Neural cell (in vitro differentiated cells): Measurements from ENCODE around the gene LBHD1. TPM values are rescaled to one million over a fixed set of nuclear protein-coding genes. Genes with fewer than 3 reads are reported as not detected.

Experiments used
- H2AFZ ChIP-seq: fragments of 200-600, 300-800 bp; sonication (generic), shearing (Covaris generic); 2 replicates; pipeline ENCODE4 v1.6.0; 2014; ENCODE audit warnings: low read depth, mild to moderate bottlenecking, antibody characterized with exemption, low read length, moderate library complexity
- H3F3A ChIP-seq: fragments of 200-600 bp; shearing (Covaris generic); 2 replicates; pipeline ENCODE4 v1.6.1; 2016; ENCODE audit warnings: mild to moderate bottlenecking, moderate library complexity, mixed read lengths, antibody characterized with exemption, low read length; ENCODE audit not compliant: insufficient read depth, poor library complexity, severe bottlenecking
- H3K27ac ChIP-seq: fragments of 200-600, 300-800 bp; sonication (generic), shearing (Covaris generic); 2 replicates; pipeline ENCODE4 v1.5.1; 2014; ENCODE audit warnings: mild to moderate bottlenecking, low read length, moderate library complexity
- H3K27me3 ChIP-seq: fragments of 300-800, 200-600 bp; sonication (generic), shearing (Covaris generic); 2 replicates; pipeline ENCODE4 v1.6.0; 2014; ENCODE audit warnings: mild to moderate bottlenecking, low read depth, low read length, moderate library complexity; ENCODE audit not compliant: insufficient read depth
- H3K36me3 ChIP-seq: fragments of 300-800, 200-600 bp; sonication (generic), shearing (Covaris generic); 2 replicates; pipeline ENCODE4 v1.5.1; 2014; ENCODE audit warnings: mild to moderate bottlenecking, antibody characterized with exemption, low read length, moderate library complexity; ENCODE audit not compliant: insufficient read depth
- H3K4me2 ChIP-seq: fragments of 300-800, 200-600 bp; sonication (generic), shearing (Covaris generic); 2 replicates; pipeline ENCODE4 v1.6.0; 2014; ENCODE audit warnings: mild to moderate bottlenecking, low read length
- H3K4me3 ChIP-seq: fragments of 300-800, 200-600 bp; sonication (generic), shearing (Covaris generic); 2 replicates; pipeline ENCODE4 v1.5.1; 2014; ENCODE audit warnings: mild to moderate bottlenecking, low read length, moderate library complexity
- H3K79me2 ChIP-seq: fragments of 200-600 bp; shearing (Covaris generic); replicated peaks from 2 replicates; pipeline ENCODE4 v1.6.0; 2014; ENCODE audit warnings: mild to moderate bottlenecking, low read length, moderate library complexity; ENCODE audit not compliant: insufficient read depth
- H3K9ac ChIP-seq: fragments of 300-800, 200-600 bp; sonication (generic), shearing (Covaris generic); 2 replicates; pipeline ENCODE4 v1.6.1; 2016; ENCODE audit warnings: mild to moderate bottlenecking, low read length, mixed read lengths
- H3K9me2 ChIP-seq: fragments of 200-600 bp; shearing (Covaris generic); 2 replicates; pipeline ENCODE4 v1.6.1; 2016; ENCODE audit warnings: mild to moderate bottlenecking, low read length, mixed read lengths; ENCODE audit not compliant: insufficient read depth
- H3K9me3 ChIP-seq: fragments of 200-600, 300-800 bp; sonication (generic), shearing (Covaris generic); 2 replicates; pipeline ENCODE4 v1.6.1; 2016; ENCODE audit warnings: mild to moderate bottlenecking, mixed run types, low read length, moderate library complexity, mixed read lengths
- H4K20me1 ChIP-seq: fragments of 200-600 bp; shearing (Covaris generic); 2 replicates; pipeline ENCODE4 v1.6.1; 2016; ENCODE audit warnings: mild to moderate bottlenecking, mixed run types; ENCODE audit not compliant: insufficient read depth
- CTCF ChIP-seq: fragments of 450-650 bp; IDR thresholded peaks from 2 replicates; pipeline ENCODE4 v1.5.1; 2014; ENCODE audit warnings: antibody characterized with exemption, mild to moderate bottlenecking, moderate library complexity; ENCODE audit not compliant: poor library complexity, severe bottlenecking
- EP300 ChIP-seq: fragments of 450-650 bp; conservative IDR thresholded peaks from 2 replicates; pipeline ENCODE4 v1.6.1; 2014; ENCODE audit warnings: antibody characterized with exemption, mild to moderate bottlenecking, moderate library complexity; ENCODE audit not compliant: poor library complexity, severe bottlenecking
- EZH2 ChIP-seq: fragments of 200-600, 300-800 bp; shearing (Covaris generic), sonication (generic); IDR thresholded peaks from 2 replicates; pipeline ENCODE4 v1.6.1; 2014; ENCODE audit warnings: antibody characterized with exemption, low read length, borderline replicate concordance, mild to moderate bottlenecking; ENCODE audit not compliant: insufficient read depth, poor library complexity, severe bottlenecking
- MXI1 ChIP-seq: fragments of 450-650 bp; conservative IDR thresholded peaks from 2 replicates; pipeline ENCODE4 v1.6.1; 2014; ENCODE audit warnings: antibody characterized with exemption, mild to moderate bottlenecking; ENCODE audit not compliant: poor library complexity, severe bottlenecking
- POLR2AphosphoS5 ChIP-seq: IDR thresholded peaks from 2 replicates; pipeline ENCODE4 v1.6.1; 2012
- RAD21 ChIP-seq: fragments of 450-650 bp; conservative IDR thresholded peaks from 2 replicates; pipeline ENCODE4 v1.6.1; 2014; ENCODE audit warnings: antibody characterized with exemption, mild to moderate bottlenecking, moderate library complexity
- REST ChIP-seq: IDR thresholded peaks from 2 replicates; pipeline ENCODE4 v1.6.1; 2012; ENCODE audit warnings: borderline replicate concordance
- SMC3 ChIP-seq: fragments of 450-650 bp; conservative IDR thresholded peaks from 2 replicates; pipeline ENCODE4 v1.6.1; 2014; ENCODE audit warnings: antibody characterized with exemption, mild to moderate bottlenecking, moderate library complexity; ENCODE audit not compliant: poor library complexity
- TAF1 ChIP-seq: IDR thresholded peaks from 2 replicates; pipeline ENCODE4 v1.6.1; 2012; ENCODE audit warnings: low read depth
- polyA minus RNA-seq: library from RNA; depleted of rRNA, polyadenylated mRNA; stranded (reverse); fragments of >200 nt; gene quantifications from 2 replicates; pipeline ENCODE4 v1.2.3, GENCODE V29; 2014
- polyA plus RNA-seq: library from polyadenylated mRNA; depleted of rRNA; stranded (reverse); fragments of >200 nt; gene quantifications from 2 replicates; pipeline ENCODE4 v1.2.3, GENCODE V29; 2014

Gene LBHD1
- 10.5 and 10.6 TPM in 2 replicates for polyA plus RNA-seq
- polyA minus RNA-seq = 5.4 and 6.1 TPM in 2 replicates

- H3K9me3 ChIP-seq = no peaks in the 10 kb centered on the region
- peak; percentile 37 for TF ChIP-seq RAD21
- peak; percentile 85 for TF ChIP-seq TAF1
- TF ChIP-seq POLR2AphosphoS5 = peak; percentile 71
- no peak for TF ChIP-seq EZH2
- TF ChIP-seq MXI1 = peak; percentile 72
- TF ChIP-seq SMC3 = peak; percentile 46
- peak; percentile 44 for TF ChIP-seq REST
- TF ChIP-seq EP300 = peak; percentile 37
- TF ChIP-seq CTCF = peak; percentile 19
- no peaks in the 10 kb centered on the region for H3K36me3 ChIP-seq
- no peaks in the 10 kb centered on the region for H3K9me2 ChIP-seq
- peak within 1 kb of the TSS; percentile 82 for H3K9ac ChIP-seq
- H3K79me2 ChIP-seq = peaks cover 6% of the 10 kb centered on the region
- H3K4me3 ChIP-seq = peak within 1 kb of the TSS; percentile 89
- H3K27ac ChIP-seq = peak within 1 kb of the TSS; percentile 86
- peak within 1 kb of the TSS; percentile 99 for H3K4me2 ChIP-seq
- H4K20me1 ChIP-seq = no peaks in the 10 kb centered on the region
- H2AFZ ChIP-seq = peak within 1 kb of the TSS; percentile 77
- H3K27me3 ChIP-seq = no peaks in the 10 kb centered on the region
- H3F3A ChIP-seq = no peaks in the 10 kb centered on the region
These were observed at the start of gene LBHD1, which contains the start of gene UQCC3 for GRCh38 chr11:62671608-62672389. Gene LBHD1 (minus strand): TSS chr11:62672267. CDS start chr11:62670031, 2,236 bp downstream. Gene UQCC3 (plus strand): TSS chr11:62671673. CDS start chr11:62671746, 73 bp downstream.

DNA sequence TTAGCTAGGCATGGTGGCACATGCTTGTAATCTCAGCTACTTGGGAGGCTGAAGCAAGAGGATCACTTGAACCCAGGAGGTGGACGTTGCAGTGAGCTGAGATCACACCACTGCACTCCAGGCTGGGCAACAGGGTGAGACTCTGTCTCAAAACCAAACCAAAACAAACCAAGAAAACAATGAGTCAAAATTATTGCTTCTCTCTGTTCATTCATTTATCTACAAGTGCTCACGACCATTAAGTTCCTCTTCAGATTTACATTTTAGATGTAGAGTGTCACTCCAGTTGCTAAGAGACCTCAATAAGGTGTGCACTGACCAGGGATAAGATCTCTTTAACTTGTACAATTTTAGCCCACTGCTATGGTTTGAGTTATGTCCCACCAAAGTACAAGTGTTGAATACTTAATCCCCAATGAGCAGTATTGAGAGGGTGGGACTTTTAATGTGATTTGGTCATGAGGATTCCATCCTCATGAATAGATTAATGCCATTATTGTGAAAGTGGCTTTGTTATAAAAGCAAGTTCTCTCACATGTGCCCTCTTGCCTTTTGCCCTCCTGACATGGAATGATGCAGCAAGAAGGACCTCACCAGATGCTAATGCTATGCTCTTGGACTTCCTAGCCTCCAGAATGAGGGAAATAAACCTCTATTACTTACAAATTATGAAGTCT lies 47.4 kb upstream of the LBHD1 start:
- H3K9ac ChIP-seq = no peak overlapping the region
- H3K36me3 ChIP-seq = peaks cover 30% of the 10 kb centered on the region
- H3K9me3 ChIP-seq = no peaks in the 10 kb centered on the region
- TF ChIP-seq SMC3 = no peak
- no peak for TF ChIP-seq EZH2
- no peak for TF ChIP-seq POLR2AphosphoS5
- TF ChIP-seq RAD21 = no peak
- no peak for TF ChIP-seq MXI1
- TF ChIP-seq EP300 = no peak
- no peak for TF ChIP-seq TAF1
- TF ChIP-seq REST = no peak
- TF ChIP-seq CTCF = no peak
- H2AFZ ChIP-seq = no peak overlapping the region
- H3F3A ChIP-seq = no peaks in the 10 kb centered on the region
- no peaks in the 10 kb centered on the region for H4K20me1 ChIP-seq
- peaks cover 35% of the 10 kb centered on the region for H3K79me2 ChIP-seq
- H3K27ac ChIP-seq = no peak overlapping the region
- H3K9me2 ChIP-seq = no peaks in the 10 kb centered on the region
- no peak overlapping the region for H3K4me3 ChIP-seq
- no peak overlapping the region for H3K4me2 ChIP-seq
- no peaks in the 10 kb centered on the region for H3K27me3 ChIP-seq
